Endothelial cell of umbilical vein (primary cell): ENCODE measurements around the gene NUP62. TPM values are rescaled to one million over a fixed set of nuclear protein-coding genes. Genes with fewer than 3 reads are reported as not detected.

Source experiments
- BruUV-seq: library from RNA; stranded (reverse); fragments of 400-500 nt; replicated peaks from 2 replicates; lab custom pipeline; 2021; lab: Mats Ljungman, UMichigan
- CTCF ChIA-PET: fragments of 300-600, 350-600 bp; sonication (Branson Sonifier 250); formaldehyde crosslinking; loops from one replicate; lab custom pipeline; 2021; ENCODE audit warnings: antibody characterized with exemption, inconsistent platforms; lab: Charles Lee
- POLR2A ChIA-PET: fragments of 300-600, 350-600 bp; sonication (Branson Sonifier 250); formaldehyde crosslinking; loops from one replicate; lab custom pipeline; 2021; ENCODE audit warnings: antibody characterized with exemption, inconsistent platforms; lab: Charles Lee
- DNase-seq: peaks from one replicate; pipeline ENCODE4 v3.0.0-alpha.2; 2011; ENCODE audit warnings: low read depth, low spot score
- FAIRE-seq: peaks from 2 replicates; lab custom pipeline; 2011; peaks lifted over from hg19 to GRCh38; lab: Jason Lieb, UNC
- H2AFZ ChIP-seq: 2 replicates; pipeline ENCODE4 v1.6.0; 2012; ENCODE audit warnings: low read depth, low read length, control low read depth, inconsistent platforms
- H3K27ac ChIP-seq: 2 replicates; pipeline ENCODE4 v1.5.1; 2011; ENCODE audit warnings: low read depth, mild to moderate bottlenecking, control low read depth, low read length, moderate library complexity; ENCODE audit not compliant: insufficient read depth
- H3K27me3 ChIP-seq, 2 experiments: 2 replicates each; pipeline versions ENCODE4 v1.6.0 to v1.6.1; 2011; ENCODE audit warnings: low read length in 2 of 2, mixed read lengths in 1 of 2; ENCODE audit not compliant: control insufficient read depth in 2 of 2, insufficient read depth in 2 of 2
- H3K36me3 ChIP-seq, 2 experiments: 2 replicates in 1 of 2; 3 replicates in 1 of 2; pipeline ENCODE4 v1.5.1; 2011; ENCODE audit warnings: low read length in 2 of 2, mild to moderate bottlenecking in 1 of 2, moderate library complexity in 1 of 2; ENCODE audit not compliant: control insufficient read depth in 2 of 2, insufficient read depth in 2 of 2; ENCODE audit errors: extremely low read depth in 1 of 2
- H3K4me1 ChIP-seq: 3 replicates; pipeline ENCODE4 v1.5.1; 2011; ENCODE audit warnings: mild to moderate bottlenecking, low read length; ENCODE audit not compliant: control insufficient read depth, insufficient read depth; ENCODE audit errors: extremely low read depth
- H3K4me2 ChIP-seq: 2 replicates; pipeline ENCODE4 v1.6.1; 2011; ENCODE audit warnings: low read length, control low read depth, mixed read lengths; ENCODE audit not compliant: insufficient read depth
- H3K4me3 ChIP-seq, 3 experiments: fragments of 200-600 bp in 1 of 3; sonication (generic), shearing (Covaris generic) in 1 of 3; replicated peaks in 1 of 3; 2 replicates each; pipeline ENCODE4 v1.5.1; 2011 to 2016; ENCODE audit warnings: control low read depth in 3 of 3, low read length in 3 of 3, mild to moderate bottlenecking in 2 of 3, inconsistent platforms in 1 of 3, low read depth in 1 of 3, moderate library complexity in 1 of 3; ENCODE audit not compliant: insufficient read depth in 1 of 3
- H3K79me2 ChIP-seq: 2 replicates; pipeline ENCODE4 v1.6.0; 2012; ENCODE audit warnings: low read length, inconsistent platforms; ENCODE audit not compliant: control insufficient read depth, insufficient read depth
- H3K9ac ChIP-seq: replicated peaks from 2 replicates; pipeline ENCODE3; 2011; ENCODE audit warnings: low read length, control low read depth; ENCODE audit not compliant: insufficient read depth; ENCODE audit errors: extremely low read depth
- H3K9me1 ChIP-seq: replicated peaks from 3 replicates; pipeline ENCODE4 v1.6.0; 2011; ENCODE audit warnings: mild to moderate bottlenecking, low read length; ENCODE audit not compliant: control insufficient read depth, insufficient read depth; ENCODE audit errors: extremely low read depth
- H3K9me3 ChIP-seq: replicated peaks from 2 replicates; pipeline ENCODE4 v1.5.1; 2012; ENCODE audit warnings: low read length, inconsistent platforms; ENCODE audit not compliant: control insufficient read depth, insufficient read depth
- H4K20me1 ChIP-seq: replicated peaks from 2 replicates; pipeline ENCODE3; 2011; ENCODE audit warnings: mild to moderate bottlenecking, low read length; ENCODE audit not compliant: control insufficient read depth, insufficient read depth; ENCODE audit errors: extremely low read depth
- EZH2 ChIP-seq: IDR thresholded peaks from 2 replicates; pipeline ENCODE4 v1.6.1; 2012; ENCODE audit warnings: borderline replicate concordance, low read depth, mild to moderate bottlenecking, moderate library complexity, low read length, inconsistent platforms; ENCODE audit not compliant: severe bottlenecking
- FOS ChIP-seq: IDR thresholded peaks from 2 replicates; pipeline ENCODE4 v1.6.1; 2011; ENCODE audit warnings: mild to moderate bottlenecking, low read length, moderate library complexity, borderline replicate concordance; ENCODE audit not compliant: insufficient read depth
- GATA2 ChIP-seq: IDR thresholded peaks from 2 replicates; pipeline ENCODE4 v1.7.0; 2011; ENCODE audit warnings: low read depth, mild to moderate bottlenecking, moderate library complexity, mixed read lengths, low read length; ENCODE audit not compliant: insufficient read length, insufficient read depth
- JUN ChIP-seq: IDR thresholded peaks from 2 replicates; pipeline ENCODE4 v1.6.1; 2011; ENCODE audit warnings: borderline replicate concordance, low read depth; ENCODE audit not compliant: insufficient read length, insufficient read depth
- MAX ChIP-seq: IDR thresholded peaks from 2 replicates; pipeline ENCODE4 v1.6.1; 2011; ENCODE audit not compliant: insufficient read depth, insufficient read length
- MYC ChIP-seq: IDR thresholded peaks from one replicate; pipeline ENCODE4 v1.6.1; 2011; ENCODE audit warnings: mild to moderate bottlenecking, low read depth, low read length
- POLR2A ChIP-seq: IDR thresholded peaks from 2 replicates; pipeline ENCODE4 v1.6.1; 2012; ENCODE audit warnings: low read depth, mild to moderate bottlenecking, control low read depth, low read length
- POLR2AphosphoS5 ChIP-seq: IDR thresholded peaks from 2 replicates; pipeline ENCODE4 v1.6.1; 2012; ENCODE audit warnings: low read depth, mild to moderate bottlenecking, control low read depth, low read length, moderate library complexity; ENCODE audit not compliant: insufficient read depth
- dilution Hi-C: fragments of 300-500 bp; cut with MboI; formaldehyde crosslinking; loops from one replicate; pipeline ENCODE4 v1.15.0; 2019; ENCODE audit warnings: low sequenced_read_pairs; ENCODE audit not compliant: extremely low pct_ligation_motif_present
- intact Hi-C: fragments of 100-400 bp; cut with micrococcal nuclease; formaldehyde crosslinking; loops from one replicate; pipeline ENCODE4 v1.10.0; 2022
- polyA plus RNA-seq, 4 experiments: library from polyadenylated mRNA; depleted of rRNA in 3 of 4; stranded (reverse) in 3 of 4; unstranded in 1 of 4; fragments of >200 nt; gene quantifications; 2 replicates each; pipeline versions ENCODE4 v1.2.1 to v1.2.3, GENCODE V29; 2011 to 2012; ENCODE audit warnings: missing spikeins in 1 of 4
- total RNA-seq: library from RNA; stranded (reverse); gene quantifications from 2 replicates; pipeline ENCODE4 v1.2.3, GENCODE V29; 2021
- TF ChIP-seq, protein P1 (sequence below), 2 donors: IDR thresholded peaks; 1 replicate in 1 of 2; 2 replicates in 1 of 2; pipeline ENCODE4 v1.5.1; 2011; ENCODE audit warnings: low read length in 2 of 2, mild to moderate bottlenecking in 2 of 2, moderate library complexity in 2 of 2, control low read depth in 1 of 2, inconsistent platforms in 1 of 2, low read depth in 1 of 2; ENCODE audit not compliant: insufficient read depth in 1 of 2; ENCODE audit errors: extremely low read depth in 1 of 2

The NUP62 gene
- total and polyA plus RNA-seq, 2 donors (not counting 3 experiments of a cell fraction or from before 2014, with no cell fraction given), result 32.0 to 93.7 TPM

DNA sequence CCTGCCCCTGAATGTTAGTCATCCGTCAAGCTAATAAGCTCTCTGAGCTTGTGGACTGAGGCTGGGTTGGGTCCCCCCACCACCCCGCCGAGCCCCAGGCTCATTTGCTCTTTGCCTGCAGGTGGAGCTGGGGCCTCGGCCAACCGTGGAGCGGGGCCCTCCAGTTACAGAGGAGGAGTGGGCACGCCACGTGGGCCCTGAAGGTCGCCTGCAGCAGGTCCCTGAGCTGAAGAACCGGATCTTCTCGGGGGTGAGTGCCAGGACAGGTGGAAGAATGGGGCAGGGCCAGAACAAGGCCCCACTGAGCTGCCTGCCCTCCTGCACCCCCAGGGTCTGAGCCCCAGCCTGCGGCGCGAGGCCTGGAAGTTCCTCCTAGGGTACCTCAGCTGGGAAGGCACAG is 46.7 kb downstream of the NUP62 start:
- FAIRE-seq, result no peak
- Histone ChIP-seq H3K79me2 (no peaks in the 10 kb centered on the region), H3K9me1 (no peaks in the 10 kb centered on the region), H3K36me3 (peaks cover 18 to 45% of the 10 kb centered on the region in 2 experiments), H3K27me3 (no peaks in the 10 kb centered on the region), H3K9me3 (no peaks in the 10 kb centered on the region), H3K9ac (no peak overlapping the region), H3K4me1 (peaks cover 7% of the 10 kb centered on the region), H2AFZ (no peak overlapping the region), H3K4me3 (no peak overlapping the region), H3K4me2 (no peak overlapping the region), H4K20me1 (no peaks in the 10 kb centered on the region), H3K27ac (no peak overlapping the region)
- intact Hi-C loops (no loop called here), dilution Hi-C loops (no loop called here)
- no peak for TF ChIP-seq POLR2A
- DNase-seq, result no peak
- ChIA-PET POLR2A (no interaction called here), CTCF (no interaction called here)
- no TSS peak for BruUV-seq

- Histone ChIP-seq H3K9me1 (no peaks in the 10 kb centered on the region), H3K9me3 (no peaks in the 10 kb centered on the region), H3K27ac (no peak overlapping the region), H3K4me2 (no peak overlapping the region), H3K9ac (no peak overlapping the region), H3K4me3 (no peak overlapping the region), H3K36me3 (peaks cover 18 to 45% of the 10 kb centered on the region in 2 experiments), H3K79me2 (no peaks in the 10 kb centered on the region), H2AFZ (no peak overlapping the region), H4K20me1 (no peaks in the 10 kb centered on the region), H3K4me1 (peaks cover 7% of the 10 kb centered on the region), H3K27me3 (no peaks in the 10 kb centered on the region)
- POLR2A ChIA-PET, result no interaction called here
- no peak for FAIRE-seq
- CTCF ChIA-PET, result interaction anchor here (0.9 kb wide), 1 partner anchor 9 kb away, joined by 3 read pairs; no protein-coding TSS in a partner anchor
- dilution Hi-C loops (no loop called here), intact Hi-C loops (no loop called here)
- TF ChIP-seq JUN, result no peak
- TF ChIP-seq GATA2, result no peak
- no peak for TF ChIP-seq MAX
- TF ChIP-seq FOS, result no peak
- TF ChIP-seq, protein P1, sequence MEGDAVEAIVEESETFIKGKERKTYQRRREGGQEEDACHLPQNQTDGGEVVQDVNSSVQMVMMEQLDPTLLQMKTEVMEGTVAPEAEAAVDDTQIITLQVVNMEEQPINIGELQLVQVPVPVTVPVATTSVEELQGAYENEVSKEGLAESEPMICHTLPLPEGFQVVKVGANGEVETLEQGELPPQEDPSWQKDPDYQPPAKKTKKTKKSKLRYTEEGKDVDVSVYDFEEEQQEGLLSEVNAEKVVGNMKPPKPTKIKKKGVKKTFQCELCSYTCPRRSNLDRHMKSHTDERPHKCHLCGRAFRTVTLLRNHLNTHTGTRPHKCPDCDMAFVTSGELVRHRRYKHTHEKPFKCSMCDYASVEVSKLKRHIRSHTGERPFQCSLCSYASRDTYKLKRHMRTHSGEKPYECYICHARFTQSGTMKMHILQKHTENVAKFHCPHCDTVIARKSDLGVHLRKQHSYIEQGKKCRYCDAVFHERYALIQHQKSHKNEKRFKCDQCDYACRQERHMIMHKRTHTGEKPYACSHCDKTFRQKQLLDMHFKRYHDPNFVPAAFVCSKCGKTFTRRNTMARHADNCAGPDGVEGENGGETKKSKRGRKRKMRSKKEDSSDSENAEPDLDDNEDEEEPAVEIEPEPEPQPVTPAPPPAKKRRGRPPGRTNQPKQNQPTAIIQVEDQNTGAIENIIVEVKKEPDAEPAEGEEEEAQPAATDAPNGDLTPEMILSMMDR (IDR thresholded peaks at IDR 0.05; ENCODE audit: extremely low read depth in 1 of 2, insufficient read depth in 1 of 2, low read depth in 1 of 2, low read length in 2 of 2), result no peak
- no peak for TF ChIP-seq POLR2A
- TF ChIP-seq MYC, result no peak
- TF ChIP-seq POLR2AphosphoS5, result no peak
- TF ChIP-seq EZH2, result no peak
- no TSS peak for BruUV-seq
- DNase-seq, result no peak
These were observed 47.5 kb downstream of the NUP62 start for GRCh38 chr19:49881672-49882394.
